Pulmonary artery endothelial cell (primary cell): ENCODE results near the gene ACSL5. TPM values are rescaled to one million over a fixed set of nuclear protein-coding genes. Genes with fewer than 3 reads are reported as not detected.
A peak's percentile ranks its signal among the peaks of the same experiment; 100 is the strongest.

Source experiments
- DNase-seq: peaks from one replicate; pipeline ENCODE4 v3.0.0-alpha.2; 2011; ENCODE audit warnings: low read depth, low spot score
- total RNA-seq: library from RNA; depleted of rRNA; stranded (reverse); fragments of >200 nt; gene quantifications from 2 replicates; pipeline ENCODE4 v1.2.3, GENCODE V29; 2014

ACSL5 gene, protein sequence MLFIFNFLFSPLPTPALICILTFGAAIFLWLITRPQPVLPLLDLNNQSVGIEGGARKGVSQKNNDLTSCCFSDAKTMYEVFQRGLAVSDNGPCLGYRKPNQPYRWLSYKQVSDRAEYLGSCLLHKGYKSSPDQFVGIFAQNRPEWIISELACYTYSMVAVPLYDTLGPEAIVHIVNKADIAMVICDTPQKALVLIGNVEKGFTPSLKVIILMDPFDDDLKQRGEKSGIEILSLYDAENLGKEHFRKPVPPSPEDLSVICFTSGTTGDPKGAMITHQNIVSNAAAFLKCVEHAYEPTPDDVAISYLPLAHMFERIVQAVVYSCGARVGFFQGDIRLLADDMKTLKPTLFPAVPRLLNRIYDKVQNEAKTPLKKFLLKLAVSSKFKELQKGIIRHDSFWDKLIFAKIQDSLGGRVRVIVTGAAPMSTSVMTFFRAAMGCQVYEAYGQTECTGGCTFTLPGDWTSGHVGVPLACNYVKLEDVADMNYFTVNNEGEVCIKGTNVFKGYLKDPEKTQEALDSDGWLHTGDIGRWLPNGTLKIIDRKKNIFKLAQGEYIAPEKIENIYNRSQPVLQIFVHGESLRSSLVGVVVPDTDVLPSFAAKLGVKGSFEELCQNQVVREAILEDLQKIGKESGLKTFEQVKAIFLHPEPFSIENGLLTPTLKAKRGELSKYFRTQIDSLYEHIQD
- total RNA-seq, result 11.9 and 22.7 TPM in 2 replicates

DNA sequence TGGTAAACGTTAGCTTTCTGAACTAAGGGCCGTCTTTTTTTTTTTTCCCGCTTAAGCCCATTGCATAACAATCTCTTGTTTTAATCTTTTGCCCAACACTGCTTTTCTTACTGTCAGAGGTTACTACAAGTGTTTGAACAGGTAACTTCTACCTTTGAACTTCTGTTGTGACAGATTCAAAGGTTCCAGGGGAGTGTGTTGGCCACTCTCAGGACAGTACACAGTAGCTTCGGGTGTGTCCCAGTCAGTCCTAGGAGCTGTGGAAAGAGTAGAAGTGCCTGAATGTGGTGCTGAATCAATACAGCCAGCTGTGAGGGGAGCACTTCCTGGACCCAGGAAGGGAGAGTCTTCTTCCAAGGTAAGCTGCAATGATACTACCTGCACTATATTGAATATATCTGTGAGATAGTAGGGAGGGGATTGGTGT, at the start of gene ACSL5:
TSS of gene ACSL5 (plus strand) at position 205 of the 427 bp plus-strand sequence. CDS start 20,831 bp downstream, outside the sequence.
- DNase-seq, result no peak

- DNase-seq, result no peak
These were observed 46.2 kb upstream of the ACSL5 start for GRCh38 chr10:112327678-112328077.

GRCh38 chr10:112330162-112330561, 43.8 kb upstream of the ACSL5 start:
- DNase-seq, result no peak

GRCh38 chr10:112330607-112331160, 43.2 kb upstream of the ACSL5 start:
- no peak for DNase-seq

DNA sequence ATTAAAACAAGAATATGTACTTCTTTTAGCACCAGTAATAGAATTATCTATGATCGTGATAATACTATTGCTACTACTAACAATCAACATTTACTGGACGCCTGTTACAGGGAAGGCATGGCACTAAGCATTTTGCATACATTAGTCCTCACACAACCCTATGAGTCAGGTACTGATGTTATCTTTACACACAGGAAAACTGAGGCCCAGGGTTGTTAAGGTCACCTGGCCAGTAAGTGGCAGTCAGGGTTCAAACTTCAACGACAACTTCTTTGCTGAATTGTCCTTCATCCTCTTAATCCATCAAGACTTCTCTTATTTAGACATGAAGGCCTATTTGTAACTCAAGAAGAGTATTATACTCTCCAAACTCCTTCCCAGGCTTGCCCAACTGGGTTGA, 41.9 kb upstream of the ACSL5 start:
- no peak for DNase-seq

GRCh38 chr10:112332509-112333228, 41.2 kb upstream of the ACSL5 start:
- no peak for DNase-seq

GRCh38 chr10:112333452-112333851, 40.5 kb upstream of the ACSL5 start:
- DNase-seq, result no peak

GRCh38 chr10:112335111-112335867, 38.6 kb upstream of the ACSL5 start:
- DNase-seq, result no peak

DNA sequence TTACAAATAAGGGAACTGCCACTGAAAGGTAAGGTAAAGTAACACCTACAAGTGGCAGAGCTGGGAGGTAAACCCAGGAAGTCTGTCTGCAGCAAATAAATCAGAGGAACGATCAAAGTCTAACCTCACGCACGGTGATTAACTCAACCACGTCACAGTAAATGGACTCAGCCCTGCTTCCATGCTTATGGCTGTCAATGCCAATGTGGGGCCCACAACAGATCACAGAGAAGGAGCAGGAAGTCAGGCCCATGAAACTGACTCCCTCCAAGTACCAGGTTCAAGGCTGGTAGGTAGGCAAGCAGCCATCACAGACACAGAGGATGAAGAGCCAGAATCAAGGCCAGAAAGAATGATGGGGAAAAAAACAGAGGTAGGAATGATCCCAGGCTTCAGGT, 38.0 kb upstream of the ACSL5 start:
- no peak for DNase-seq

GRCh38 chr10:112336556-112337201, 37.2 kb upstream of the ACSL5 start:
- DNase-seq, result no peak

DNA sequence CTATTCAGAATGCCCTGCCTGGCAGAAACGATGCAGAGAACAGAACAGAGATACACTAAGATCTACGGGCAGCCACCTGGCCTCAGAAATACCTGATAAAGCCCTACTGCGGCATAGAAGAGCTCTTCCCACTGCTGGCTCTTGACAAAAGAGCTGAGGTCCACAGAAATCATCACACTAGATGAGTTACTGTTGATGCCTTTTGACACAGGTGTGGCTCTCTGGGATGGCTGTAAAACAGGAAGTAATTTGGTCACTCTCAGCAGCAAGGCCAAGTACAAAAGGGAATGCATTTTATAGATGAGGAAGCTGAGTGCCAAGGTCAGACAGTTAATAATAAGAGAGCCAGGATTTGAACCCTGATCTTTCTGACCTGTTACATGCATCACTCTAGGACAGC, 35.0 kb upstream of the ACSL5 start:
- no peak for DNase-seq

DNA sequence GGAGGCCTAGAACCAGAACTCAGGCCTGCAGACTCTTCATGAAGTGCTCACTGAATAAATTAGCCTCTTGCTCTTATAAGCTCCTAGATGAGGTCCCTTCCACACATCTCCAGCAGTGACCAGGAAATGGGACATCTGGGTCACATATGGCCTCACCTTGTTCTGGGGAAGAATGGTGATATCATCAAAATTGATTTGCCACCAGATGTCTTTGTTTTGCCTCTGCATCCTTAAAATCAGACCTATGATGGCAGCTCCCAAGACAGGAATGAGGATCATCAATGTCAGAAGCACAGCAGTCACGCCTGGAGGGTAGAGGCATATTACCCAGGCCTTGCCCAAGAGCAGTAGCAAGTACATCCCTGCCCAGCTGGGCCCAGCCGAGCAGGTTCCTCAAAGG, 33.3 kb upstream of the ACSL5 start:
- no peak for DNase-seq

- DNase-seq, result peak; percentile 7
These were observed 30.7 kb upstream of the ACSL5 start for GRCh38 chr10:112343056-112343806.

DNA sequence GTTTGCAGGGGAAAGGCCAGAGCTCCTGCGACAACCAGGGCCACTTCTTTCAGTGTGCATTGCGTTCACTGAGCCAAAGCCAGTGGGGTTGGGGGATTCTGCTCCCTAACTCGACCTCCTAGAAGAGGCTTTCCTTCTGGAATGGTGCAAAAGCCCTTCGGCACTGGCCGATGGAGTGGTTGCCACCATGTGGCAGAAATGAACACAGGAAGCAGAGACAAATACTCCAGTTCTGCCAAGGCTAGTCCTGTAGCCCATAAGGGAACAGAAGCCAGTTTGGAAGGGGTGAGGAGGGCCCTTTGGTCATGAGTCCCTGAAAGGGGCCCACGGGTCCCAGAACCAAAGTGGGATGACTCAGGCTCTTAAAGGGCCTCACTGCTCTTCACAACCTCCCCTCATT, 29.7 kb upstream of the ACSL5 start:
- DNase-seq, result no peak

DNA sequence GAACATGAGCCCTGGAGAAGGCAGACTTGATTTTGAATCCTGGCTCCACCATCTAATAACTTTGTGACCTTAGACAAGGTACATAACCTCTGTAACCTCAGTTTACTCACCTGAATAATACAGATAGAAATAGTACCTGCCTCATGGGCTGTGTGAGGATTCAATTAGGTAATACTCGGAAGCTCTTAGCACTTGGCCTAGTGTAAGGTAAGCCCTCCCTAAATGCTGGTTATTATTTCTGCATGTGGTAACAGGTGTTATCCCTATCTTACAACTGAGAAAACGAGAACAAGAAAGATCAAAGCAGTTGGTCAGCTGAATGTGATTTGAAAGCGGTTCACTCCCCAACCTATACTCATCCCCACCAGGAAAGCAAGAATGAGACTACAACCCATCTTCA, 28.7 kb upstream of the ACSL5 start:
- DNase-seq, result no peak

- DNase-seq, result no peak
These were observed 28.2 kb upstream of the ACSL5 start for GRCh38 chr10:112345743-112346142.

DNA sequence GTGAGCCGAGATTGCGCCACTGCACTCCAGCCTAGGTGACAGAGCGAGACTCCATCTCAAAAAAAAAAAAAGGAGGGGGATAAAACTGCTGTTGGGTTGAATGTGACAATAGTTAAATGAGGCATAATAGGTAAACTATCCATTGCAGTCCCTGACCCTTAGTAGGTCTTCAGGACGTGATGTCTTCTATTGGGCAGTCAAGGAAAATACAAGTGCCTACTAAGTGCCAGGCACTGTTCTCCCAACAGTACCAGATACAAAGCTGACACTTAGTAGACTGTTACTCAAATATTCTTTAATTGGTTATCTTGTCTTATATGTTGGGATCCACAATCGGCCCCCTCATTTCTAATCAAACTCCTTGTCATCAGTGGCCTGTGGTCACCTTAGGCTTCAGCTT, 27.1 kb upstream of the ACSL5 start:
- DNase-seq, result no peak

DNA sequence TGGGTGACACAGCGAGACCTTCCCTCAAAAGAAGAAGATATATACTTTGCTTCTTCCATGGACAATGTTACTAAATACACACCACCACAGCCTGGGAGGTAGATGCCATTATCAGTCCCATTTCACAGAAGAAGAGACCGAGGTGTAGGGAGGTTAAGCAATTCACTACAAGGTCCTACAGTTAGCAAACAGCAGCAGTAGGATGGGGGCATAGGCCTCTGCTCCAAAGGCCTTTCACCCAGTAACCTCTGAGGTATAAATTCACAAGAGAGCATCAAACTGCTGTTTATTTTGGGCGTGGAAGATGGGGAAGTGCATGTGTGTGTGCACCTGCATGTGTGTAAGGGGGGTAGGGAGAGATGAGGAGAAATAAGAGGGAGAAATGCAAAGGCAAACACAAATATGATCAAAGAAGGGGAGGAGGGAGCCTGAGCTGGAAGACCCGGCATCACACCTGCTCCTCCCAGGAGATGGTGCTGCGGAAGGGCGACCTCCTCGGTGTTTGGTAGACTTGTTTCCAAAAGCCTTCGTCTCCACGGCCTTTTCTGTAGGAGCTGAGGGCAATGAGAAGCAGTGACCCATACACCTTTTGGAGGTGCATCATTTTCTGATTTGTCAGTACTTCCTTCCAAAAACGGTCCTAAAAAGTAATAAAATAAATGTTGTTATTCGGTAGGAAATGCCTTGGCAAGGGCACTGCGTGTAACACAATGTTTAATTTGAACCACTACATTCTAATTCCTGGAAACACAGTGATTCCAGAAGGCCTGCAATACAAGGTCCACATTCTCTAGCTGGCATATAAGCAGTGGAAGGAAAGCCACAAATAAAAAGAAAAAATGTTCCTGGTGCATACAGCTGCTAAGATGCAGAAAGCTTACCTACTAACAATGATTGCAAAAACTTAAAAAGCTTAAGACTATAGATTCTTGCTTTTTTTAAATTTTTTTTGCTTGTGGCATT, 25.9 kb upstream of the ACSL5 start:
- DNase-seq, result no peak

GRCh38 chr10:112348759-112349158, 25.2 kb upstream of the ACSL5 start:
- DNase-seq, result no peak
